Stimulated activated CD4-positive, alpha-beta T cell treated with anti-CD3 and anti-CD28 coated beads, Interleukin-4, amount 100 ng/mL, for 24 hours (primary cell): Measurements from ENCODE around the gene PBRM1.
"Not testable (repeated sequence)": the region's sequence is repeated elsewhere in the genome, so short reads cannot be mapped to it uniquely, and the experiment has no call there.

ENCODE experiments used
- DNase-seq: peaks from one replicate; pipeline ENCODE4 v3.0.0-alpha.2; 2020

The PBRM1 gene

DNA sequence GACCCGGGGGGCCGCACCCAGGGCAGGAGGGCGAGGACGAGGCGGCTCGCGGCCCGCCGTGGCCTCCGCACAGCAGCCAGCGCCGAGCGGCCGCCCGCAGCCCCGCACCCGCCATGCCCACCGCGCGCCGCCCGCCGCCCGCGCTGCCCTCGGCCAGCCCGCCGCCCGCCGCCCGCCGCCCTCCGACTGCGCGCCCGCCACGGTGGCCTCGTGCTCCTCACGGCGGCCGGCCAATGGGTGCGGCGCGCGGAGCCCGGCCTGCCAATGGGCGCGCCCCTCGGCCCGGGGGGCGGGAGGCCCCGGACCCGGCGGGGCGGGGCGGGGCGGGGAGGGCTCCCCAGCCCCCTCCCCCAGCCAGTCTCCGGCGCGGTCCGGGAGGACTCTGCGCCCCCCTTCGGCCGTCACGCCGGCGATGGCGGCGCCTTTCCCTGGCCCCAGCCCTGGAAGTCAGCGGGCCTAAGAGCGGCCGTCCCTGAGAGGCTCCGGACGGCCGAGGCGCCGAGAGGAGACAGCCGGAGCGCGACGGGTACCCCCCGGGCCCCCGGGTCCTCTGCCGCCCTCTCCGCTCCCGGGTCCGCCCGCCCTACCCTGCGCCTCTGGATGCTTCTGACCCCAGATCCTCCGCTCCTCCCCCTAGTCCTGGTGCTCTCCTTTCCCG, 152.0 kb downstream of the PBRM1 start, which contains the start of gene NT5DC2:
NT5DC2 (minus strand) TSS at position 235 of the 658 bp plus-strand sequence; CDS start at position 115, 120 bp downstream.
- peak; percentile 59 for DNase-seq

DNA sequence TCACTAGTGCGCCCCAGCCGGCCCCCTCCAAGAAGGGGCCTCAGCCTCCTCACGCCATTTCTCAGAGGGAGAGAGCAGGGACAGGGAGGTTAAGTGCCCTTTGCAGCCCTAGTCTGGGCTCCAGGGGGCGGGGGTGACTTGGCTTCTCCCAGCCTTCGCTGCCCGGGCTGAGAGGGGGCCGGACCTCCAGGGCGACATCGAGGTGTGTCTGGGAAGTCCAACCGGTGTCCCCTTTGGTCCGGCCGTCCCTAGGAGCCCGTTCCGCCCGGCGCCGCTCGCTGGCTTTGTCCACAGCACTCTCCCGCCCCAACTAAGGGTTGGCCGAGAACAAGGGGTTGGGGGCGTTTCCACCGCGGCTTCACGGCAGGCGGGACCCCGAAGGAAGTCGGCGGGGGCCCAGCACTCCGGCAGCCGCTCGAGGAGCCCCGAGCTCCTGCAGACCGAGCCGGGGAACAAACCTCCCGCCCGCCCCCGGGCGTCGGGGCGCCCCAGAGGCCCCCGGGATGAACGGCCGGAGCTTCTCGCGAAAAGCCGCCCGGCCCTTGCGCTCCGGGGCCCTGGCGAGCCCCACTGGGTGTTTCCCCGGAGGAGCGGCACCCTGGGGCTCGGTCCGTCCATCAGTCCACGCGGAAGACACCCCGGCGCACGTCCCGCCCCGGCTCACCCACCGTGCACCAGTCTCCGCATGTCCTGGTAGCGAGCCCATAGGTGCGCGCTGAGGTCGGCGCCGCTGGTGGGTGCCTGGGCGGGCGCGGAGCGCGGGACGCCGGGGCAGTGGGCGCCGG, 152.7 kb downstream of the PBRM1 start:
- peak; percentile 24 for DNase-seq

DNA sequence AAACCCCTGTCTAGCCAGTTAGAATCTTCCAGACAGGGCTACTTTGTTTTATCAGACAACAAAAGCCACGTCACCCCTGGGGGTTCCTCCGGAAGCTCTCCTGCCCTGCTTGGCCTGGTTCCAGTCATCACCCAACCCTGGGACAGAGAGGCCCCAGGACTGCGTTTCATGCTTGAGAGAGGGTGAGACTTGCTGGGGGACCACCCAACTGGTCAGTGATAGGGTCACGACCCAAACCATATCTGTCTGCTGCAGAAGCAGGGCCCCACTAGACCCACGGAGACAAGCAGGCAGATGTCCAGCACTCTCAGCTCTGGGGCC, 153.2 kb downstream of the PBRM1 start:
- DNase-seq = no peak

DNA sequence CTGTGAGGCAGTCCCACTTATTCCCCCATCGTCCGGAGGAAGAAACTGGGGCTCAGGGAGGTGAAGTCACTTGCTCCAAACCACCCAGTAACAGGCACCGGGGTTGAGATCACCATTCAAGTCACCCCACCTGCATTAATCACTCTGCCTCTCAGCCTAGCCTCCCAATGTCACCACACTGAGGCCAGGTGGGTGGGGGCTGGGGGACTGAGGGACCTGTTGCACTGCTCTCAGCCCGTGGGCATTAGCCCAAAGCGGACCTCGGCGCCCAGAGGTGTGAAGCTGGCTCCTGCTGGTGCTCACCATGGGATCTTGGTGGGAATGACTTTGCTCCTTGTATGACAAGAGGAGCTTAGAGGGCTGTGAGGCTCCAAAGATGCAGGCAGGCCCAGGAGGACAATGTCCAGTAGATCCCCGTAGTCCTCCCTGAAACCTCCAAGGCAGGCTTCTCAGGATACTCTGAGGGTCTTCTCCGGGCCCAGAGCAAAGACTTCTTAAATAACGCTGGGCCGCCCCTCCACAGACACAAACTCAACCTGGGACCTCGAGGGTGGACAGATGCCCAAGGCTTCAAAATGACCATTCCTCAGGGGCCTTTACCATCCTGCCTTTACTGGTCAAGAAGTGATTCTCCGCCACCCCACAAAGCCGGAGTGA, 153.7 kb downstream of the PBRM1 start:
- no peak for DNase-seq

DNA sequence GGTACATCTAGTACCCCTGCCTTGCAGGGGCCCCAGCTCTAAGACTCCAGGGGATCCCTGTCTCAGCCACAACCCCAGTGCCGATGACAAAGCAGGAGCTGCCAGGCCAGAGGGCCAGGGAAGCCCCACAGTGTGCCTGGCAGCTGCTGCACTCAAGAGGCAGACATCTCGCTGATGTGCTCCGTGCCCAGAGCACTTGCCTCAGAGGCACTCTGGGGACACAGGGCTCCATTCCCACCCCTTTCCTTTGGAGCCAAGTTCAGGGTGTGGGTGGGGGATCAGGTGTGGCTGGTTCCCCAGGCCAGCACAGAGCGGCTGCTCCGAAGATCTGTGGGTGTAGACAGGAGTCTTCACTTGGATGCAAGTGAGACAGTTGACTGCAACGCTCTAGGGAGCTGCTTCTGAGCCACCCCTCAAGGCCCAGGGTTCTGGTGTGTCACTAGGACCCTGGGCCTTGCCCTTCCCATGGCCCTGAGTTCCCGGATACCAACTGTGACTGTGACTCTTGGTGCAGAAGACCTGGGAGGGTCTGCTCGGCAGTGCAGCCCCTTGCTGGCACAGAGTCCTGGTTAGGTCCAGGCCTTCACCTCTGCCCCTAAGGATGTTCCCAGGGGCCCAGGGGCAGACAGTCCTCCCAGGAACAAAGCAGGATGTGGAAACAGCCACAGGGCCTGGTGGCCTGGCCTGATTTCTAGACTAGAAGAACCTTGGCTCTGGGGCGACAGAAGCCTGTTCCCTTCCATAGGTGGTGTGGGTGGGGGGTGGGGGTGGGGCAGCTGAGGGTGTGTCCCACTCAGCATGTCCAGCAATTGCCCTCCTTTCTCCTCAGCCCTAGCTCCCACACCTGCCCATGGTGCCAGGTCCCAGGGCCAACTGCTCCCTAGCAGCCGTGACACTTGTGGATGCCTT, 154.5 kb downstream of the PBRM1 start:
- DNase-seq = no peak

DNA sequence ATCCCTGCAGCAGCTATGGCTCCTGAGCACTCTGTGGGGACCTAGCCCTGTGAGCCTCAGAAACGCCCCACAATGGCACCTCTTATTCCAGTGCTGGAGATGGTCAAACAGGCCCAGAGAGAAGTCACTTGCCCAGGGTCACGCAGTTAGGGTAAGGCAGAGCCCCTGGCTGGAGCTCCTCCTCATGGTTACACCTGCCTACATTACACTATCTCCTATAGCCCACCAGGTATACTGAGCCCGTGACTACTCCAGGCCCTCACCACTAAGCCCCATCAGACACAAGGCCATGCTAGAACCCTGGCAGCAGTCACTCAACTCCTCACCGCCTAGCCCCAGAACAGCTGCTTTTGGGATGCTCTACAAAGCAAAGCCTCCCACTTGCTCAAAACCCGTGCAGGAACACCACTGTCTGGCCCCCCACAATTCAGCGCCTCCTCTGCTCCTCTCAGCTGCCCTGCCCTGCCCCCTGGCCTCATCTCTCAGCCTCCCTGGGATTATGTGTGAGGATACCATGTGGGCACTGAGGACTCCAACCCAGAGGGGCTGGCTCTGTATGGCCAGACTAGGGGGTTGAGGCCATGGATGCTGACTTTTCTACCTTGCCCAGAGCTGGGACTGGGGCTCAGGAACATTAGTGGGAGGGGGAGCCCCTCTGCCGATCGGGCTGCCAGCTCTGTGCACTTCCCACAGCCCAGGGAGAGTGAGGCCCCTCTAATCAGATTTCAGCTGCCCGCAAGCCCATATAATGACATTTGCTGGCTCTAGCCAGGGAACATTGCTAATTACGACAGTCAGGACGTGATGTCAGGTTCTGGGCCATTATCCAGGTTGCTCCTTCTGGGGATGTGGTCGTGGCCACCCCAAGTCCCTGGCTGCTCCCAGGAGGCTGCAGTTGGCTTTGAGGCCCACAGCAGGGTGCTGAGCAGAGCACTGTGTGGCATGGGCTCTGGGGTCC, 156.1 kb downstream of the PBRM1 start:
- no peak for DNase-seq

DNA sequence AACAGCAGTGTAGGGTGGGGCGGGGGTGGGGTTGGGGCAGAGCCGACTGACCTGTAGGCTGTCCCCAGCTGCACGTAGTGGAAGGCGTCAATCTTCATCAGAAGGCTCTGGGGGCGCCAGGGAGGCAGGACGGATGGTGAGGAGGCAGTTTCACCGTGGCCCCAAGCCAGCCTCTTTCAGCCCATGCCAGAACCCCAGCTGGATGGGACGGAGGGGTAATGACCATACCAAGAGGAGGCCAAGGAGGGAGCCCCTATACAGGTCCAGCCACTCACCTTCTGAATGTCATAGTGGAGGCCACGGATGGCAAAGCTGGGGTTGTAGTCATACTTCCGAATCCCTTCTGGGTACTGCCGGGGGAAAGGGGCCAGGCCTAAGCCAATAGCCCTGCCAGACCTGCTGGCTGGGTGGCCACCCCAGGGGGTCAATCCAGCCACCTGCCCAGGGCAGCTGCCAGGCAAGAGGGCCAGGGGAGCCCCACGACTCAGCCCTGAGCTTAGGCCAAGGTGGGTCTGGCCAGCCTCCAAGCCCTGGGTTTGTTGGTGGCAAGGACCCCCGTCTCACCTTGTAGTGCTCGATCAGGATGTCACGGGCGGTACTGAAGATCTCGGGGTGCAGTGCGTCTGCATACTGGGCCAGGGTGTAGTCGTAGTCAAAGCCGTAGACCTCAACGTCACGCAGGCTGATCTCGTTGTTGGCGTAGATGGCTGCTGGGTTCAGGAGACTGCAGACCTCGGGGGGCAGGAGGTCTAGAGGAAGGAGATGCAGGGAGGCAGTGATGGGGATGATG, 156.9 kb downstream of the PBRM1 start:
- DNase-seq = no peak

DNA sequence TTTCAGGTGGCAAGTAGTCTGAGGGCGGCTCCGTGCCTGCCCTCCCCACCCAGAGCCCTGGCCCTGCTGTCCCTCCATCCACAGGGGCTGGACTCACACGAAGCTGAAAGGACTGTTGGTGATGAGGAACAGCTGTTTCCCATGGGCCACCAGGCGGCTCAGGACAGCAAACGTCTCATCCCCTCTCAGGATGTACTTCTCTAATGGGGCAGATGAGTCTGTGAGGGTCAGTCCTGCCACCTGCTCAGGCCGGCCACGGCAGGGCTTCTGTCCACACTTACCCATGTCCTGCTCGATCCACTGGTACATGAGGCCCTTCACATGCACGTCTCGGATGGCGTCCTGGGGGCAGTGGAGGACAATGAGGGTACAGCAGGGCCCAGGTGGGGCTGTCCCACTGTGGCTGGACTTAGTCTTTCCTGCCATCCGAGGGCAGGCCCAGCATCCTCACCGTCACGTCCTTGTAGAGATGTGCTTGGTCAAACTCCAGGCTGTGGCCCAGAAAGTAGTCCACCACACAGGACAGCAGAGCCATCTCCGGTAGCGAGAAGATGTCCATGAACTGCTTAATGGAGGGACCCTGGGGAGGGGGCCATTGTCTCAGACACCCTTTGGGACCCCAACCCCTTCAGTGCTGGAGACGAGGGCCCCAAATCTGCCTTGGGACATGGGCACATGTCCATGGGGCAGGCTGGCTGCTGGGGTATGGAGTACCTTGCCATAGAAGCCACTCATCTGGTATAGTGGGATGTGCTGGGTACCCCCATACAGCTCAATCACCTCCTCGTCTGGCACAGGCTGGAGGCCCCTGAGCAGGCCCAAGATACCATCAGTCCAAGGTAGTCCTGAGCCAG, 157.8 kb downstream of the PBRM1 start:
- DNase-seq = no peak

DNA sequence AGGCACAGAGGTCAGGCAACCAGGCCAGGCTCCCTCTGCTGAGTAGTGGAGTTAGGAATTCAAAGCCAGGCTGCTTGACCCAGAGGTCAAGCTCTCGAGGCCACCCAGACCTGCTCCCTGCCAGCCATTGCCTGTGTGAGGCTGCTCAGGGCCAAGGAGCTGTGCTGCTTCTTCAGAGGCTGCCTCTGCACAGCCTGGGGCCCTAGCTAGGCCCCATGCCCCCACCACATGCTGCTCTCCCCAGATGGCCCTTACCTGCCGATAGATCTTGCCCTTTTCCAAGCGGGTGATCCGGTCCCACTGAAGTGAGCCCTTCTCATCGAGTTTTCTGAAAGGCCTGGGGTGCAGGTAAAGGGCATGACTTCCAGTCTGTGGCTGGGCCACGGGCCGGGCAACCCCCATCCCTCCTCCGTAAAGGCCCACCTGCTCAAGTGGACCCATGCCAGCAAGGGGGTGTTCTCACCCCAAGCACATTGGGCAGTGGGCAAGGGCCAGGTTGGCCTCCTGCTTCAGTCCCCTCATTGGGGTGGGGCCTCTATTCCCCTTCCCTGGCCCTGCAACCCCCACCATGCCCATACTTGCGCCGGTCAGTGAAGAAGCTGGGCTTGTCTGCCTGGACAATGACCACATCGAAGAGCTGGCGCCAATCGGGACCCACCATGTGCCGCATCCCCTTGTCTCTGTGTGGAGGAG, 158.5 kb downstream of the PBRM1 start:
- DNase-seq = no peak

DNA sequence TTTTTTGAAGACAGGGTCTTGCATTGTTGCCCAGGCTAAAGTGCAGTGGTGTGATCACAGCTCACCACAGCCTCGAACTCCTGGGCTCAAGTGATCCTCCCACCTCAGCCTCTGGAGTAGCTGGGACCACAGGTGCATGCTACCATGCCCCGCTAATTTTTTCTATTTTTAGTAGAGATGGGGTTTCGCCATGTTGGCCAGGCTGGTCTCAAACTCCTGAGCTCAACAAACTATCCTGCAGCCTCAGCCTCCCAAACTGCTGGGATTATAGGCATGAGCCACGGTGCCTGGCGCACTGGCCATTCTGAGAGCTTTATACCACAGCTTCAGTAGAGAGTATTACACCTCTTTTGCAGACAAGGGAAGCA, 159.1 kb downstream of the PBRM1 start:
- DNase-seq = not testable (repeated sequence)

DNA sequence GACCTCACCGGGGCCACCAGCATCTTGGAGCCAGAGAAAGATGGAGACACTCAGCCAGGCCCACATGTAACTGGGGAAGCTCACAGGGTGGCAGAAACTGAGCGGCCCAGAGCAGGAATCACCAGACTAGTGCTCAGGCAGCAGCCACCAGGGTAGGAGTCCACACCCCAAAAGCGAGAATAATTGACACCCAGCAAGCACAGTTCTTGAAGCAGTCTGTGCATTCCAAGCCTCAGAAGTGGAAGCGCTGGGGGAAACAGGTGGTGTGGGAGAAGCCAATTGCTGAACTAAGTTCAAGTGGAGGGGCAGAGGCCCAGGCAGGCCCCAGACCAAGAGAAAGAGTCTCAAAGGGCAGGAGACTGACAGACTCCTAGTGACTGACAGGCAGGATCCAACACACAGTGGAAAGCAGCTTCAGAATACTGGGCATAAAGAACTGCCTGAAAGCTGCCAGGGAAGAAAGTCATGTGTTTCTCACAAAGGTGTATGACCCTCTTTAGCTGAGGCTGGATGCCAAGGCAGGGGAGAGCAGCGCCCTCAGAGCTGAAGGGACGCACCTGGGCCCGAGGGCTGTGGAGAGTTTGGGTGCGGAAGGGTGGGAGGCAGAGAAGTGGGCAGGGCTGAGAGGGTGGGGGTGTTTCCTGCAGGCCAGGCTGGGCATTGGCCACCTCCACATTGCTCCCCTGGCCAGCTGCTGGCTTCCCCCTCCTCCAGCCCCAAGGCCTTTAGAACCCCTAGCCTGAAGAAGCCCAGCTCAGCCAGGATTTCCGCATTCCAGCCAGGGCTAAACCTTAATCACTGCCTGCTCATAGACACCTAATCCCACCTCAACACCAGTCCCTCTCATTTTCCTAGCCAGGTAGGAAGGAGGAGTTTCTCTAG, 159.8 kb downstream of the PBRM1 start:
- DNase-seq = no peak

DNA sequence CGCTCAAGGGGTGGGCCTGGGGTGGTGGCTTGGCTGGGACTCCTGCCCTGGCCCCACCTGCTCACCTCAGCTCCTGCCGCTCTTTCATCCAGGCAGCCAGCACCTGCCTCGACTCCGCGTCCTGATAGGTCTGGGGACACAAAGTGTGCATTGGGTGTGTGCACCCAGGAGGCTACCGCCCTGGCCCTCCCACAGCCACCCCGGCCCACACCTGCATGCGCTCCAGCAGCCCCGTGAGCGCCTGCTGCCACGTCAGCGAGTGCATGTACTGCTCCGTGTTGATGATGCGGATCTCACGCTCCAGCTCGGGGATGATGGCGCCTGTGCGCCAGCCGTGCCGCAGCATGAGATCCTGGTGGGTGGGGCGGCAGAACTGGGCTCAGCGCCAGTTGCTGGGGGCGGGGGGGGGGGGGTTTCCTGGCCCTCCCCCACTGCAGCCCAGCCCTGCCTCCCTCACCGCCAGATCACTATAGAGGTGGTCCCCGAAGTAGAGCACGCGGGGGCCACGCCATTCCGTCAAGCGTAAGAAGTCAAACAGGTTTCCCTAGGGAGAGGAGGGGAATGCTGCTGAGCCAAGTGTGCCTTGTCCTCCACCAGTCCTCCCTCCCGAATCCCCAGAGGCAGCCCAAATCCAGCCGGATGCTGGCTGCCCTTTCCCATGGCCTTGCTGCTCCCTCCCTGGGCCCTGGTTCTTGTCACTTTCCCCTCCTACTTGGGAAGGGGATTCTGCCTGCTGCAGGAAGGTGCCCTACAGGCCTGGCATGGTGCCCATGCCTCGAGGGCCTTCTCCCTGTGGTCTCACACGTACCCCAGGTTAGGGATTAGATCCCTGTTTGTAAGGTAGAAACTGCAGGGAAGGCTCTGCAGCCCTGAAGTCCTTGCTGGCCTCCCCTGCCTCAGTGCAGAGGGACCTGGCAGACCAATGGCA, 160.7 kb downstream of the PBRM1 start:
- DNase-seq = no peak

DNA sequence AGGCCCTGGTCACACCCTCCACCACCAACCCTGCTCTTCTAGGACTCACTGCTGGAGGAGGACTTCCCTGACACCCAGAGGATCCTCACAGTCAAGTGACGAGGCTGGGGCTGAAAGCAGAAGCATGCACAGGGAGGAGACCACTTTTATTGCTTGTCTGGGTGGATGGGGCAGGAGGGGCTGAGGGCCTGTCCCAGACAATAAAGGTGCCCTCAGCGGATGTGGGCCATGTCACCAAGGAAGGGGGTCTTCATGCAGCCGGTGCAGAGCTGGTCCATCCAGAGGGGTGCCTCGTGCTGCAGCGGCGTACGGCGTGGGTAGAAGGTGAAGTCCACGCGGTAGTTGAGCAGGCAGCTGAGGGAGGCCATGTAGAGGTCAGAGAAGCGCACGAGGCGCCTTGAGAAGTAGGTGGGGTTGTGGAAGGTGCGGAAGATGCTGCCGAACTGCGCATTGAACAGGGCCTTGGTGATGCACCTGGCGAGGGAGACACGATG, 161.4 kb downstream of the PBRM1 start:
- no peak for DNase-seq

DNA sequence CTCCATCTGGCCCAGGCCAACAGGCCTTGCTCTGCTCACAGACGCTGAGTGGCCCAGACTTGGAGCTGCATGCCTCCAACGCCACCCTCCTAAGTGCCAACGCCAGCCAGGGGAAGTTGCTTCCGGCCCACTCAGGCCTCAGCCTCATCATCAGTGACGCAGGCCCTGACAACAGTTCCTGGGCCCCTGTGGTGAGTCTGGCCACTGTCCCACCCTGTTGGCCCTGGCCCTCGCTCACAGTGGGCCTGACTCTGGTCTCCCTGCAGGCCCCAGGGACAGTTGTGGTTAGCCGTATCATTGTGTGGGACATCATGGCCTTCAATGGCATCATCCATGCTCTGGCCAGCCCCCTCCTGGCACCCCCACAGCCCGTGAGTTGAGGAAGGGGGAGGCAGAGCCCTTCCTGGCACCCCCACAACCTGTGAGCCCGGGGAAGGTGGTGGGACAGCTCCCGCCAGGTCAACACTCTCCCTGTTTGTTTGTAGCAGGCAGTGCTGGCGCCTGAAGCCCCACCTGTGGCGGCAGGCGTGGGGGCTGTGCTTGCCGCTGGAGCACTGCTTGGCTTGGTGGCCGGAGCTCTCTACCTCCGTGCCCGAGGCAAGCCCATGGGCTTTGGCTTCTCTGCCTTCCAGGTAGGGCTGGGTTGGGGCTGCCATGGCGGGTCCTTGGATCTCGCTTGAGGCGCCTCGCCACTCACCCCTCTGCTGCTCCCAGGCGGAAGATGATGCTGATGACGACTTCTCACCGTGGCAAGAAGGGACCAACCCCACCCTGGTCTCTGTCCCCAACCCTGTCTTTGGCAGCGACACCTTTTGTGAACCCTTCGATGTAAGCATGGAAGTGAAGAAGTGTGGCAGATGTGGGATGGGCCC, 162.1 kb downstream of the PBRM1 start:
- no peak for DNase-seq

DNA sequence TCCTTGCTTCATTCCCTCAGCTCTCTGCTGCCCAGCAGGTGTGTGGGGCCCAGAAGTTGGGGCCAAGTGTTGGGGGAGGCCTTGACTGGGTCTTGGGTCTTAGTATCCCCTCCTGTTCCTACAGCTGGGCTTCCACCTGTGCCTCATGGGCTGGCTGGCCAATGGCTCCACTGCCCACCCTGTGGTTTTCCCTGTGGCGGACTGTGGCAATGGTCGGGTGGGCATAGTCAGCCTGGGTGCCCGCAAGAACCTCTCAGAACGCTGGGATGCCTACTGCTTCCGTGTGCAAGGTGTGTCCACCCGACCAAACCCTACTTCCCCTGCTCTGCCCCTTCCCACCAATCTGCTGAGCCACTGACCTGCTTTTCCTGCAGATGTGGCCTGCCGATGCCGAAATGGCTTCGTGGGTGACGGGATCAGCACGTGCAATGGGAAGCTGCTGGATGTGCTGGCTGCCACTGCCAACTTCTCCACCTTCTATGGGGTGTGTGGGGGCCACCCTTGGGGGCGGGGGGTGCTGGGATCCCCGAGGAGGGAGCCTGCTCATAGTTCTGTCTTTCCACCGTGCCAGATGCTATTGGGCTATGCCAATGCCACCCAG, 163.0 kb downstream of the PBRM1 start:
- DNase-seq = no peak
